PC-3 (cell line): ENCODE measurements around the gene TP53I3. TPM values are rescaled to one million over a fixed set of nuclear protein-coding genes. Genes with fewer than 3 reads are reported as not detected.

Experiments
- ATAC-seq: fragments of 200-7000 bp; cut with Tn5 transposase; 2 replicates; pipeline ENCODE4 v1.9.1; 2020; ENCODE audit warnings: mild to moderate bottlenecking, moderate library complexity
- BruUV-seq: library from RNA; stranded (reverse); fragments of 400-500 nt; replicated peaks from 2 replicates; lab custom pipeline; 2021; lab: Mats Ljungman, UMichigan
- CTCF ChIA-PET: fragments of 300-600 bp; sonication (Branson Sonifier 250); formaldehyde crosslinking; loops from one replicate; lab custom pipeline; 2022; ENCODE audit warnings: antibody characterized with exemption; lab: Charles Lee
- POLR2A ChIA-PET: fragments of 300-600 bp; sonication (Branson Sonifier 250); formaldehyde crosslinking; loops from one replicate; lab custom pipeline; 2022; ENCODE audit warnings: antibody characterized with exemption; ENCODE audit not compliant: unreplicated experiment; lab: Charles Lee
- DNase-seq: peaks from one replicate; pipeline ENCODE4 v3.0.0-alpha.2; 2015
- H2AFZ ChIP-seq: fragments of 300-600 bp; sonication (generic); 2 replicates; pipeline ENCODE4 v1.6.0; 2016; ENCODE audit warnings: antibody characterized with exemption, low read length
- H3F3A ChIP-seq: fragments of 300-600 bp; sonication (generic); one replicate; pipeline ENCODE4 v1.6.0; 2017; ENCODE audit warnings: antibody characterized with exemption, low read length, control low read depth, mild to moderate bottlenecking; ENCODE audit not compliant: unreplicated experiment
- H3K27ac ChIP-seq: fragments of 300-600 bp; sonication (generic); 2 replicates; pipeline ENCODE4 v1.5.1; 2016; ENCODE audit warnings: mild to moderate bottlenecking, low read length
- H3K27me3 ChIP-seq: fragments of 300-600 bp; sonication (generic); 2 replicates; pipeline ENCODE4 v1.6.1; 2016; ENCODE audit warnings: low read length, mixed read lengths
- H3K36me3 ChIP-seq: fragments of 300-600 bp; sonication (generic); 2 replicates; pipeline ENCODE4 v1.6.1; 2016; ENCODE audit warnings: low read depth, mixed run types, low read length, mixed read lengths
- H3K4me1 ChIP-seq: fragments of 300-600 bp; sonication (generic); 2 replicates; pipeline ENCODE4 v1.5.1; 2016; ENCODE audit warnings: low read length; ENCODE audit not compliant: insufficient read depth
- H3K4me2 ChIP-seq: fragments of 300-600 bp; sonication (generic); 2 replicates; pipeline ENCODE4 v1.6.0; 2016; ENCODE audit warnings: low read length
- H3K4me3 ChIP-seq: fragments of 300-600 bp; sonication (generic); 2 replicates; pipeline ENCODE4 v1.5.1; 2016; ENCODE audit warnings: mild to moderate bottlenecking, low read length, mixed read lengths
- H3K79me2 ChIP-seq: fragments of 300-600 bp; sonication (generic); 2 replicates; pipeline ENCODE4 v1.6.1; 2017; ENCODE audit warnings: low read length, mixed read lengths
- H3K9ac ChIP-seq: fragments of 300-600 bp; sonication (generic); 2 replicates; pipeline ENCODE4 v1.6.0; 2016; ENCODE audit warnings: mild to moderate bottlenecking, low read length
- H3K9me2 ChIP-seq: fragments of 300-600 bp; sonication (generic); replicated peaks from 2 replicates; pipeline ENCODE4 v1.6.1; 2016; ENCODE audit warnings: mixed run types, low read length, mixed read lengths
- H3K9me3 ChIP-seq: fragments of 300-600 bp; sonication (generic); 2 replicates; pipeline ENCODE4 v1.6.1; 2016; ENCODE audit warnings: low read length, mixed read lengths
- H4K20me1 ChIP-seq: fragments of 300-600 bp; sonication (generic); 2 replicates; pipeline ENCODE4 v1.6.1; 2016; ENCODE audit warnings: low read length, mixed read lengths
- CTCF ChIP-seq: fragments of 300-600 bp; sonication (generic); conservative IDR thresholded peaks from 2 replicates; pipeline ENCODE4 v1.5.1; 2017; ENCODE audit warnings: antibody characterized with exemption, low read depth, mild to moderate bottlenecking, low read length
- EZH2 ChIP-seq: fragments of 300-600 bp; sonication (generic); IDR thresholded peaks from one replicate; pipeline ENCODE4 v1.6.1; 2017; ENCODE audit warnings: antibody characterized with exemption, mild to moderate bottlenecking, low read length; ENCODE audit not compliant: unreplicated experiment
- EZH2phosphoT487 ChIP-seq: fragments of 300-600 bp; sonication (generic); IDR thresholded peaks from 2 replicates; pipeline ENCODE4 v1.6.1; 2018; ENCODE audit warnings: mild to moderate bottlenecking, antibody characterized with exemption, low read length, borderline replicate concordance
- intact Hi-C: fragments of 100-400 bp; cut with micrococcal nuclease; formaldehyde crosslinking; loops from 2 replicates; pipeline ENCODE4 v1.9.0; 2023
- total RNA-seq: library from RNA; depleted of rRNA; stranded (reverse); fragments of >200 nt; gene quantifications from 2 replicates; pipeline ENCODE4 v1.2.3, GENCODE V29; 2014

TP53I3 gene
- total RNA-seq, 1 experiment from 2014 or later = 42.4 TPM

- Histone ChIP-seq H3K9me3 (no peaks in the 10 kb centered on the region), H3K27ac (no peak overlapping the region), H3K9me2 (no peaks in the 10 kb centered on the region), H3K9ac (no peak overlapping the region), H3K27me3 (no peaks in the 10 kb centered on the region), H2AFZ (no peak overlapping the region), H4K20me1 (no peaks in the 10 kb centered on the region), H3K4me2 (no peak overlapping the region), H3K4me3 (no peak overlapping the region), H3K79me2 (peaks cover 18% of the 10 kb centered on the region), H3F3A (no peaks in the 10 kb centered on the region), H3K4me1 (peaks cover 12% of the 10 kb centered on the region), H3K36me3 (no peaks in the 10 kb centered on the region)
- TF ChIP-seq CTCF (no peak), EZH2phosphoT487 (no peak), EZH2 (no peak)
- POLR2A ChIA-PET = no interaction called here
- no TSS peak for BruUV-seq
- DNase-seq (no peak), ATAC-seq (no peak)
- CTCF ChIA-PET = no interaction called here
- intact Hi-C loops = no loop called here
Observed at GRCh38 chr2:24125956-24126355, 41.3 kb upstream of the TP53I3 start.

DNA sequence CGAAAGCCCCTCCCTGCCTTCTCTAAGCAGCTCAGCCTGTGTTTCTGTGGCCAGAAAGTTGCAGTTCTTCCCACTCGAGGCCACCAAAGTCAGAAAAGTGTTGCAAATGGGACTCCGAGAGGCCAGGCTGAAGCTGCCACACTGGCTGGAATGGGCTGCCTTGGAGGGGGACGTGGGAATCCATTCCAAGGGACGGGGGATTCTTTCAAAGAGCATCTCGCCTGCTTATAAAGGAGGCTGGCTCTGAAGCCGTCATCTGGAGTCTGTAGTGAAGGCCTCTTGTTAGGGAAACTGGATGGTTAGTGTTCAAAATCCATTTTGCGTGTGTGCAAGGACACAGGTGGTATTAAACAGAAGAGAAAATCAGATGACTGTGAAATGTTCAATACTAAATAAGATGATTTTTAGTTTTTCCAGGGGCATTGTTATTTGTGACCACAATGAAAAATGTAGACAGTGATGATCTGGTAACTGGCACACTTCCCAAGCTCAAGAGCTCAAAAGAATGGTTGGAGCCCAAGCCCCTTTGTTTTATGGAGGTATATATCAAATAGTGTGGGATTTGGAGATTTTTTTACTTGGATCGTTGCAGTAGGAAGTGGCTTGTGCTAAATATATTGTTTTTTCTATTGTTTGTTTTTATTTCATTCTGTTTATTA lies 39.4 kb upstream of the TP53I3 start:
- 0 out of 2 replicates have a peak overlapping the region, but pooled peaks have one; percentile 23 for H3K27ac ChIP-seq
- H3K79me2 ChIP-seq = peaks cover 18% of the 10 kb centered on the region
- TF ChIP-seq EZH2 = no peak
- no peaks in the 10 kb centered on the region for H3K36me3 ChIP-seq
- no peaks in the 10 kb centered on the region for H3F3A ChIP-seq
- H3K9me3 ChIP-seq = no peaks in the 10 kb centered on the region
- DNase-seq (peak; percentile 32), ATAC-seq (peak; percentile 5; the same call in 1 of the 2 replicates)
- BruUV-seq = TSS peak; percentile 66
- H3K9ac ChIP-seq = peak overlapping the region; percentile 79
- intact Hi-C loops = no loop called here
- H3K9me2 ChIP-seq = no peaks in the 10 kb centered on the region
- peak overlapping the region; percentile 82 for H3K4me3 ChIP-seq
- H3K27me3 ChIP-seq = no peaks in the 10 kb centered on the region
- ChIA-PET POLR2A (no interaction called here), CTCF (no interaction called here)
- peaks cover 18% of the 10 kb centered on the region for H3K4me1 ChIP-seq
- no peaks in the 10 kb centered on the region for H4K20me1 ChIP-seq
- H2AFZ ChIP-seq = peak overlapping the region; percentile 96
- H3K4me2 ChIP-seq = peak overlapping the region; percentile 85

DNA sequence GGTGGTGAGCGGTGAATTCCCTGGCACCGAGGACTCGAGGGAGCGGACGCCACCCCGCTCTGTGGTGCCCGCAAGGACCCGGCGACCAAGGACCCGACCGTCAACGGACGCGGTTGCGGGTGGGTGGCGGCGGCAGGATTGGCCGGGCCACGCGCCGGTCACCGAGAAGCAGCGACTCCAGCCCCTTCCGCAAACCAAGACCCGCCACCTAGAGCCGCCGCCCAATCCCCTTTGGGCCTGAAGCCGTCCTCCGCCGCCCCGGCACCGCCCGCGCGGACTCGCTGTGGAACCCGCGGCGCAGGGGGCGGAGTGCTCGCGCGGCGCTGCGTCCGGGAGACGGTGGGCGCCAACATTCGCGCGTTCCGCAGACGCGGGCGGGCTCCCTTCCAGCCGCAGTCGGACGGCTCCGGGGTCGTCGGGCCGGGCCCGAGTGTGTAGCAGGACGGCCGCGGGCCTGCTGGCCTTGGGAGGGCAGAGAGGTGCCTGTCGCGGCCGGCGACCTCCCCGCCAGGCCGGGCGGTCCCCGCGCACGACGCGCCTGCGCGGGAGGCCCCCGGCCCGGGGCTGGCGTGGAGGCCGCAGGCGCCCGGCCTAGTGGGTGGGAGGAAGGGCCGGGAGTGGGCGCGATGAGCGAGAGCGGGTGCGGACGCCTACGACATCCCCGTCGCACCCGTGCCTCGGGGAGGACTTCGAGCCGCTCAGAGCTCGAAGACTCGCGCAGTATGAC lies 38.7 kb upstream of the TP53I3 start, which contains the start of the genes FAM228B and PFN4:
TSS of gene FAM228B (plus strand) at position 275 of the 727 bp plus-strand sequence. CDS start 893 bp downstream, outside the sequence.
TSS of gene PFN4 (minus strand) at position 140 of the 727 bp plus-strand sequence. CDS start 799 bp downstream, outside the sequence.
- TF ChIP-seq EZH2 (no peak), CTCF (no peak), EZH2phosphoT487 (no peak)
- ChIA-PET POLR2A (interaction anchor here (0.6 to 1.1 kb wide), 2 partner anchors 18 to 39 kb away, joined by 4 to 5 read pairs; no protein-coding TSS in a partner anchor), CTCF (interaction anchor here (0.6 kb wide), 1 partner anchor 28 kb away, joined by 6 read pairs; no protein-coding TSS in a partner anchor)
- DNase-seq (peak; percentile 84), ATAC-seq (peak; percentile 96)
- Histone ChIP-seq H3K9me3 (no peaks in the 10 kb centered on the region), H3K79me2 (peaks cover 18% of the 10 kb centered on the region), H3K36me3 (no peaks in the 10 kb centered on the region), H4K20me1 (no peaks in the 10 kb centered on the region), H3K9me2 (no peaks in the 10 kb centered on the region), H3F3A (no peaks in the 10 kb centered on the region), H3K4me2 (peak within 1 kb of the TSS; percentile 85), H3K9ac (peak within 1 kb of the TSS; percentile 79), H3K27me3 (no peaks in the 10 kb centered on the region), H3K4me3 (peak within 1 kb of the TSS; percentile 82), H3K4me1 (peaks cover 19% of the 10 kb centered on the region), H3K27ac (peak within 1 kb of the TSS; percentile 23), H2AFZ (peak within 1 kb of the TSS; percentile 96)
- intact Hi-C loops = no loop called here
- no TSS peak for BruUV-seq
